ENCODE measurements around the gene SEC23IP. TPM values are rescaled to one million over a fixed set of nuclear protein-coding genes. Genes with fewer than 3 reads are reported as not detected.

Gene SEC23IP
- polyA plus RNA-seq, 3 donors = 11.5 to 43.8 (median 42.0) TPM

DNA sequence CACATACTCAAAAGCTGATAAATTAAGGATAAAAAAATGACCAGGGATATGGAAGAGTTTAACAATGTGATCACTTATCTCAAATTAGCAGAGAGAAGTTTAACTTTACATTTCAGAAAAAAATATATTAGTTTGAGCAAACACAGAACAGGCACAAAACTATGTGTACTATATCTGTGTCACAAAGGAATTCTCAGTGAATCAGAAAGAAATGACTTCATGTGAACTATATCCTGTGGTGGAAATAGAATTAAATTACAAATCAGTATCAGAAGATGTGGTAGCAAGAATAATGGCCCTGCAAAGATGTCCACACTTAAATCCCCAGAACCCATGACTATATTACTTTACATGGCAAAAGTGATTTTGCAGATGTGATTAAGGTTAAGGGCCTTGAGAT is 70.3 kb downstream of the SEC23IP start:
- peaks cover 12 to 25% (median 19%) of the 10 kb centered on the region in 7 donors for H3K9me3 Mint-ChIP-seq
- Histone ChIP-seq H3K9me3 (replicated peaks in 1 of 2; ENCODE audit: control insufficient read depth in 1 of 2, insufficient read depth in 1 of 2, low read length in 2 of 2) (peaks cover 9 to 10% of the 10 kb centered on the region in 2 donors), H3K27ac (ENCODE audit: low read depth in 1 of 2, low read length in 2 of 2) (no peak overlapping the region), H3K9ac (ENCODE audit: insufficient read depth, low read length, poor library complexity, severe bottlenecking) (no peak overlapping the region), H3K27me3 (ENCODE audit: control insufficient read depth in 2 of 2, insufficient read depth in 2 of 2, low read length in 2 of 2) (peaks cover 0 to 8% of the 10 kb centered on the region in 2 donors), H3K36me3 (replicated peaks in 1 of 2; ENCODE audit: control insufficient read depth in 1 of 2, insufficient read depth in 2 of 2, low read length in 2 of 2) (no peaks in the 10 kb centered on the region), H3K4me1 (ENCODE audit: control insufficient read depth in 1 of 2, insufficient read depth in 2 of 2, low read length in 2 of 2) (no peaks in the 10 kb centered on the region), H3K4me3 (replicated peaks in 1 of 3; ENCODE audit: low read depth in 2 of 3, low read length in 3 of 3) (no peak overlapping the region), H2AFZ (ENCODE audit: insufficient read depth, low read depth, low read length, poor library complexity, severe bottlenecking) (no peak overlapping the region), H3K79me2 (ENCODE audit: insufficient read depth, low read length) (no peaks in the 10 kb centered on the region), H3K4me2 (replicated peaks; ENCODE audit: extremely low read depth, low read length, poor library complexity, severe bottlenecking) (no peak overlapping the region), H4K20me1 (ENCODE audit: insufficient read depth, low read length) (no peaks in the 10 kb centered on the region)
- H3K4me3 Mint-ChIP-seq = no peak overlapping the region
- no peak for TF ChIP-seq CTCF (IDR thresholded peaks at IDR 0.05)
- H3K27ac Mint-ChIP-seq = no peak overlapping the region
- H3K36me3 Mint-ChIP-seq = no peaks in the 10 kb centered on the region
- no peaks in the 10 kb centered on the region for H3K4me1 Mint-ChIP-seq
- DNase-seq = no peak
- peaks cover 0 to 9% (median 2%) of the 10 kb centered on the region in 3 donors for H3K27me3 Mint-ChIP-seq (ENCODE audit: low read depth in 3 of 3)
- intact Hi-C loops (cut with micrococcal nuclease) = no loop called here

DNA sequence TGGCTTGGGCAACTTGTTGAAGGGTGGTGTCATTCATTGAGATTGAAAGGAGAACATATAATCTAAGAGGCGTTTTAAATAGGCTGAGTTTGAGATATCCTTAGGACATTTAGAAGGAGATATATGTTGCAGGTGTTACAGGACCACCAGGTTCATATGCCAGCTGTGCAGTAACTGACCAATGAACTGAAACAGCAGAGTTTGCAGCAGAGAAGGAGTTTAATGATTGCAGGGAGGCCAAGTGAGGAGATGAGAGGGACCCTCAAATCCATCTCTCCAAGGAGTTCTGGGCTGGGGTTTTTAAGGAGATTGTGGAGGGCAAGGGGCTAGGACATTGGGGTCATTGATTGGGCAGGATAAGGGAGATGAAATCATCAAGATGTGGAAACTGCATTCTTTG is 74.5 kb downstream of the SEC23IP start:
- peaks cover 12 to 22% (median 17%) of the 10 kb centered on the region in 7 donors for H3K9me3 Mint-ChIP-seq
- no peak overlapping the region for H2AFZ ChIP-seq (ENCODE audit: insufficient read depth, low read depth, low read length, poor library complexity, severe bottlenecking)
- no peaks in the 10 kb centered on the region for H3K4me1 ChIP-seq (ENCODE audit: control insufficient read depth in 1 of 2, insufficient read depth in 2 of 2, low read length in 2 of 2)
- no peaks in the 10 kb centered on the region for H3K36me3 Mint-ChIP-seq
- H3K27me3 Mint-ChIP-seq (ENCODE audit: low read depth in 3 of 3) = peaks cover 4 to 8% (median 5%) of the 10 kb centered on the region in 3 donors
- no peak overlapping the region for H3K4me3 ChIP-seq (replicated peaks in 1 of 3; ENCODE audit: low read depth in 2 of 3, low read length in 3 of 3)
- no peaks in the 10 kb centered on the region for H3K79me2 ChIP-seq (ENCODE audit: insufficient read depth, low read length)
- DNase-seq = no peak
- no peak for TF ChIP-seq CTCF (IDR thresholded peaks at IDR 0.05)
- intact Hi-C loops (cut with micrococcal nuclease) = no loop called here
- H3K4me1 Mint-ChIP-seq = no peaks in the 10 kb centered on the region
- H3K27me3 ChIP-seq (ENCODE audit: control insufficient read depth in 2 of 2, insufficient read depth in 2 of 2, low read length in 2 of 2) = peaks cover 0 to 2% of the 10 kb centered on the region in 2 donors
- H3K4me3 Mint-ChIP-seq = no peak overlapping the region
- no peak overlapping the region for H3K27ac ChIP-seq (ENCODE audit: low read depth in 1 of 2, low read length in 2 of 2)
- H3K4me2 ChIP-seq (replicated peaks; ENCODE audit: extremely low read depth, low read length, poor library complexity, severe bottlenecking) = no peak overlapping the region
- H4K20me1 ChIP-seq (ENCODE audit: insufficient read depth, low read length) = no peaks in the 10 kb centered on the region
- no peak overlapping the region for H3K9ac ChIP-seq (ENCODE audit: insufficient read depth, low read length, poor library complexity, severe bottlenecking)
- H3K36me3 ChIP-seq (replicated peaks in 1 of 2; ENCODE audit: control insufficient read depth in 1 of 2, insufficient read depth in 2 of 2, low read length in 2 of 2) = no peaks in the 10 kb centered on the region
- peaks cover 9 to 10% of the 10 kb centered on the region in 2 donors for H3K9me3 ChIP-seq (replicated peaks in 1 of 2; ENCODE audit: control insufficient read depth in 1 of 2, insufficient read depth in 1 of 2, low read length in 2 of 2)
- 73% methylated on average over 1 of the region's 1 CpG for WGBS (ENCODE audit: insufficient coverage)
- H3K27ac Mint-ChIP-seq = no peak overlapping the region
